WI38 (cell line): ENCODE measurements around the gene SORBS2.
"Not testable (repeated sequence)": the region's sequence is repeated elsewhere in the genome, so short reads cannot be mapped to it uniquely, and the experiment has no call there.

ENCODE experiments used
- H3K4me3 ChIP-seq: 2 replicates; pipeline ENCODE4 v1.5.1; 2011; ENCODE audit warnings: low read depth, mild to moderate bottlenecking, control low read depth, low read length
- TF ChIP-seq, protein P1 (sequence below): IDR thresholded peaks from 2 replicates; pipeline ENCODE4 v1.5.1; 2012; ENCODE audit warnings: low read depth, mild to moderate bottlenecking, control low read depth, low read length

SORBS2 gene

DNA sequence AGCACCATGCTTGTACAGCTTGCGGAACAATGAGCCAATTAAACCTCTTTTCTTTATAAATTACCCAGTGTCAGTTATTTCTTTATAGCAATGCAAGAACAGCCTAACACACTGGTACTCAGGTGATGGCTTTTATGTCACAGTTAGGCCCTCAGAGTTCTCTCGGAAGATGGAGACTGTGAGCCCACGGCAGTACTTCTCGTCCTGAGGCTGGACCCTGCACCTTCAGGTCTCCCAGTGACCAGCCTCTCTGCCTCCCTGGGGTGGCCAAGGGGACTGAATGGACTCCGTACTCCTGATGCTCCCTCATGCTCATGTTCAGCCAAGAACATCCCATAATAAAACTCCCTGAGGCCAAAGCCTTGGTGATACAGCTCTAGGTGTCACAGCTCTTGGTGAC lies 251.7 kb downstream of the SORBS2 start:
- TF ChIP-seq, protein P1, sequence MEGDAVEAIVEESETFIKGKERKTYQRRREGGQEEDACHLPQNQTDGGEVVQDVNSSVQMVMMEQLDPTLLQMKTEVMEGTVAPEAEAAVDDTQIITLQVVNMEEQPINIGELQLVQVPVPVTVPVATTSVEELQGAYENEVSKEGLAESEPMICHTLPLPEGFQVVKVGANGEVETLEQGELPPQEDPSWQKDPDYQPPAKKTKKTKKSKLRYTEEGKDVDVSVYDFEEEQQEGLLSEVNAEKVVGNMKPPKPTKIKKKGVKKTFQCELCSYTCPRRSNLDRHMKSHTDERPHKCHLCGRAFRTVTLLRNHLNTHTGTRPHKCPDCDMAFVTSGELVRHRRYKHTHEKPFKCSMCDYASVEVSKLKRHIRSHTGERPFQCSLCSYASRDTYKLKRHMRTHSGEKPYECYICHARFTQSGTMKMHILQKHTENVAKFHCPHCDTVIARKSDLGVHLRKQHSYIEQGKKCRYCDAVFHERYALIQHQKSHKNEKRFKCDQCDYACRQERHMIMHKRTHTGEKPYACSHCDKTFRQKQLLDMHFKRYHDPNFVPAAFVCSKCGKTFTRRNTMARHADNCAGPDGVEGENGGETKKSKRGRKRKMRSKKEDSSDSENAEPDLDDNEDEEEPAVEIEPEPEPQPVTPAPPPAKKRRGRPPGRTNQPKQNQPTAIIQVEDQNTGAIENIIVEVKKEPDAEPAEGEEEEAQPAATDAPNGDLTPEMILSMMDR = no peak

DNA sequence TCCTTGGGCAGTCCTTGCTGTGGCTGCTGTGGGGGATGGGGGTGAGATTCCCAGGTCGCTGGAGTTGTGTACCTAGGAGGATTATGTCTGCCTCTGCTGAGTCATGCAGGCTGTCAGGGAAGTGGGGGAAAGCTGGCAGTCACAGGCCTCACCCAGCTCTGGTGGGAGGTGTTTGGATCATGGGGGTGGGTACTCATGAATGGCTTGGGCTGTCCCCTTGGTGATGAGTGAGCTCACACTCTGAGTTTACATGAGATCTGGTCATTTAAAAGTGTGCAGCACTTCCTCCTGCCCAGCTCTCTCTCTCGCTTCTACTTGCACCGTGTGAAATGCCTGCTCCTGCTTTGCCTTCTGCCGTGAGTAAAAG lies 252.1 kb downstream of the SORBS2 start:
- no peak overlapping the region for H3K4me3 ChIP-seq
- TF ChIP-seq, protein P1 = no peak

More for the DNA sequence above, 251.7 kb downstream of the SORBS2 start:
- H3K4me3 ChIP-seq = no peak overlapping the region

DNA sequence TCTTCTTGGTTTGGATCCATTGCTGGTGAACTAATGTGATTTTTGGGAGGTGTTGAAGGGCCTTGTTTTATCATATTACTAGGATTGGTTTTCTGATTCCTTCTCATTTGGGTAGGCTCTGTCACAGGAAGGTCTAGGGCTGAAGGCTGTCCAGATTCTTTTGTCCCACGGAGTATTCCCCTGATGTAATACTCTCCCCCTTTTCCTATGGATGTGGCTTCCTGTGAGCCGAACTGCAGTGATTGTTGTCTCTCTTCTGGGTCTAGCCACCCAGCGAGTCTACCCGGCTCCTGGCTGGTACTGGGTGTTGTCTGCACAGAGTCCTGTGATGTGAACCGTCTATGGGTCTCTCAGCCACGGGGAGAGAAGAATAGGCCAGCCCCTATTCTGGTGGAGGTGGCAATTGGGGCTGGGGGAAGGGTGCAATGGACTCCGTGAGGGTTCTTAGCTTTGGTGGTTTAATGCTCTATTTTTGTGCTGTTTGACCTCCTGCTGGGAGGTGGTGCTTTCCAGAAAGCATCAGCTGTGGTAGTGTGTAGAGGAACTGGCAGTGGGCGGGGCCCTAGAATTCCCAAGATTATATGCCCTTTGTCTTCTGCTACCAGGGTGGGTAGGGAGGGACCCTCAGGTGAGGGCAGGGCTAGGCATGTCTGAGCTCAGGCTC lies 252.6 kb downstream of the SORBS2 start:
- not testable (repeated sequence) for H3K4me3 ChIP-seq

GRCh38 chr4:185554365-185555126 lies 257.4 kb downstream of the SORBS2 start:
- no peak overlapping the region for H3K4me3 ChIP-seq
- TF ChIP-seq, protein P1 = no peak

GRCh38 chr4:185552254-185552653 lies 259.7 kb downstream of the SORBS2 start:
- H3K4me3 ChIP-seq = no peak overlapping the region
- TF ChIP-seq, protein P1 = no peak

- TF ChIP-seq, protein P1 = no peak
- no peak overlapping the region for H3K4me3 ChIP-seq
These were observed 261.1 kb downstream of the SORBS2 start for GRCh38 chr4:185550933-185551332.

GRCh38 chr4:185549095-185549639 lies 262.8 kb downstream of the SORBS2 start:
- TF ChIP-seq, protein P1 = no peak
- no peak overlapping the region for H3K4me3 ChIP-seq
